Adipocyte (in vitro differentiated cells): ENCODE measurements around the gene PCNT.
A peak's percentile ranks its signal among the peaks of the same experiment; 100 is the strongest.

ENCODE experiments used
- DNase-seq: peaks from one replicate; pipeline ENCODE4 v3.0.0-alpha.2; 2015; ENCODE audit warnings: low read depth
- H3K27me3 ChIP-seq: replicated peaks from 2 replicates; pipeline ENCODE4 v1.7.0; 2013; ENCODE audit warnings: mild to moderate bottlenecking, low read length, moderate library complexity; ENCODE audit not compliant: control insufficient read depth, insufficient read depth
- H3K36me3 ChIP-seq: 2 replicates; pipeline ENCODE4 v1.7.0; 2013; ENCODE audit warnings: low read length, mild to moderate bottlenecking, moderate library complexity; ENCODE audit not compliant: control insufficient read depth, insufficient read depth, severe bottlenecking
- H3K4me1 ChIP-seq: 2 replicates; pipeline ENCODE4 v1.7.0; 2013; ENCODE audit warnings: mild to moderate bottlenecking, low read length, moderate library complexity; ENCODE audit not compliant: control insufficient read depth, insufficient read depth
- H3K4me3 ChIP-seq: 2 replicates; pipeline ENCODE4 v1.7.0; 2013; ENCODE audit warnings: mild to moderate bottlenecking, low read length, moderate library complexity
- H3K9ac ChIP-seq: 2 replicates; pipeline ENCODE4 v1.7.0; 2013; ENCODE audit warnings: mild to moderate bottlenecking, low read length, moderate library complexity
- H3K9me3 ChIP-seq: 2 replicates; pipeline ENCODE4 v1.7.0; 2013; ENCODE audit warnings: mild to moderate bottlenecking, low read length, moderate library complexity; ENCODE audit not compliant: control insufficient read depth

PCNT gene

DNA sequence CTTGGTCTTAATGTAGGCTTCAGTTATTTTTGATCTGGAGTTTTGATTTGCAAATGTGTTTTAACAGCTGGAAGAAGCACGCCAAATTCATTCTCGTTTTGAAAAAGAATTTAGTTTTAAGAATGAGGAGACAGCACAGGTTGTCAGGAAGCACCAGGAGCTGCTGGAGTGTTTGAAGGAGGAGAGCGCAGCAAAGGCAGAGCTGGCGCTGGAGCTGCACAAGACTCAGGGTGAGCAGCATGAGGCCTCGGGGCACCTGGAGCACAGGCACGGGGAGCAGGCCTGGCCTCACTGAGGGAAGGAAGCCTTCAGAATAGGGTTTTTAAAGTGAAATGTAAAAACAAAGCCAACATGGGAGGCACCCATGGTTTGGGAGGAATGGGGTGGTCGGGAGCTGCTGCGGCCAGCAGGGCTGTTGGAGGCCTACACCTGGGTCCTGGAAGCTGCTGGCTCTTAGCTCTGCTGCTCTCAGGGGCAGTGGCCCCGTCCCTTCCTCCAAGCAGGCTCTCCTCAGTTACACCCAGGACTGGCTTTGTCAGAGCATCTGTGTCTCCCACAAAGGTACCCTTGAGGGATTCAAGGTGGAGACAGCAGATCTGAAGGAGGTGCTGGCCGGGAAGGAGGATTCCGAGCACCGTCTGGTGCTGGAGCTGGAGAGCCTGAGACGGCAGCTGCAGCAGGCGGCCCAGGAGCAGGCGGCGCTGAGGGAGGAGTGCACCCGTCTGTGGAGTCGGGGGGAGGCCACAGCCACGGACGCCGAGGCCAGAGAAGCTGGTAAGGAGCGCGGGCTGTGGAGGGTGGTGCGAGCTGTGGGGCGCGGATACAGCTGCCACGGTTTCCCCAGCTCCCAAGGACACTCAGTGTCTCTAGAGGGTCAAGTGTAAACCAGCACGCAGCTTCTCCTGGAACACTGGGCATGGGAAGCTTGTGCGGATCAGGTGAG, 66.9 kb downstream of the PCNT start:
- no peak overlapping the region for H3K9ac ChIP-seq
- H3K4me3 ChIP-seq, result no peak overlapping the region
- peaks cover 36% of the 10 kb centered on the region for H3K36me3 ChIP-seq
- H3K4me1 ChIP-seq, result peaks cover 23% of the 10 kb centered on the region
- no peak for DNase-seq
- H3K9me3 ChIP-seq, result no peaks in the 10 kb centered on the region
- H3K27me3 ChIP-seq, result no peaks in the 10 kb centered on the region

DNA sequence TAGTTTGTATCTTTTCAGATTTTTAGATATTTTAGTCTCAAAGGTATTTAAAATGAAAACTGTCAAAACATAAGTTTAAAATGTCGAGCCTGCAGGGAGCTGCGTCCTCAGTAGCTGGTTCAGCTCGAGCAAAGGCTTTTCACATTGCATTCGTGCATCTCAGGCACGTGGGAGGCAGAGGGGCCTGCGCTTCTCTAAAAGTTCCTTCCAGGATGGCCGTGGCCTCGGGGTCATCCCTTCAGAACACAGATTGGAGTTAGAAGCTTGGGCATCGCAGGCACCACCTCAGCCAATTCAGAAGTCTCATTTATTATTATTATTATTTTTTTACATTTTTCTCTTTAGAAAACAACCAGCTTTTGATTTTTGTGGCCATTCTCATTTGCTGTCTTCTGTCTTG, 67.8 kb downstream of the PCNT start:
- Histone ChIP-seq H3K9ac (no peak overlapping the region), H3K4me3 (no peak overlapping the region), H3K27me3 (no peaks in the 10 kb centered on the region), H3K9me3 (no peaks in the 10 kb centered on the region), H3K4me1 (peaks cover 23% of the 10 kb centered on the region), H3K36me3 (peaks cover 33% of the 10 kb centered on the region)
- no peak for DNase-seq

DNA sequence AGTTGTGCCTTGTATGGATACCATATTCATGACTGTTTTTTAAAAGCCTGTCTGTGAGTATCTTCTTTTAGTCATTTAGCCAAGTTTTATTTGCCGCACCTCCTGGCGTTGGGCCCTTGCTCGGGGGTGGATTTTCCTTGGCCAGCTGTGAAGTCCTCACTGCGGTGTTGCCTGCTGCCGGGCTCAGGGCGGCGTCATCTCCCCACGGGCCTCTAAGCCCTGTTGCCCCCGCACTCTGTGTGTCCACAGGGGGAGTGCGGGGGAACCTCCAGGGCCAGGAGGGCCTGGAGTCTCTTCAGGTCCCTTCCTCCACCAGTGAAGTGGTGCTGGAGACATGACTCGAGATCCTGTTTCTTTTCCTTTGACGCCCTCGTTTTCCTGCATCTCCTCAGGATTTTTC, 69.0 kb downstream of the PCNT start:
- H3K9ac ChIP-seq, result no peak overlapping the region
- no peak for DNase-seq
- peaks cover 23% of the 10 kb centered on the region for H3K4me1 ChIP-seq
- no peaks in the 10 kb centered on the region for H3K27me3 ChIP-seq
- peak overlapping the region; percentile 56 for H3K4me3 ChIP-seq
- H3K9me3 ChIP-seq, result no peaks in the 10 kb centered on the region
- peaks cover 44% of the 10 kb centered on the region for H3K36me3 ChIP-seq

DNA sequence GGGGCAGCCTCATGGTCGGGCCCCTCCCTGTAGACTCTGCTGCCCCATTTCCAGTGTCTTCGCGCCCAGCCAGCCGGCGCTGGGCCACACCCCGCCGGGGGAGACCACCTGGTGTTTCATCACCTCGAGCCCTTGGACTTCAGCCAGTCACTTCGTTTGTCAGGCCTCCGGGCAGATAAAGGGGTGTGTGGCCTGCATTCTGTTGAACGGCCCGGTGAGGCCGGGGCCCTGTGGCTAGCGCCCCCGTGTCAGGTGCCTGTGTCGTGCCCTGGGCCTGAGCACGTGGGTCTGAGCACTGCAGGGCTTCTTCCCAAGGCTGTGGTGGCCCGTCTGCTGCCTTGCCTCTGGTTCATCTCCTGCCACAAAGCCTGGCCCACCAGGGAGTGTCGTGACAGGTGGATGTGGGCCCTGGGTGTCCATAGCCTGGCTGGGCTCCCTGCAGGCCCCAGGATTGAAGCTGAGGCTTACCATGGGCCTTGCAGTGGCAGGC, 69.5 kb downstream of the PCNT start:
- Histone ChIP-seq H3K4me3 (peak overlapping the region; percentile 56), H3K9me3 (no peaks in the 10 kb centered on the region), H3K9ac (no peak overlapping the region), H3K27me3 (no peaks in the 10 kb centered on the region), H3K36me3 (peaks cover 47% of the 10 kb centered on the region), H3K4me1 (peaks cover 23% of the 10 kb centered on the region)
- no peak for DNase-seq

DNA sequence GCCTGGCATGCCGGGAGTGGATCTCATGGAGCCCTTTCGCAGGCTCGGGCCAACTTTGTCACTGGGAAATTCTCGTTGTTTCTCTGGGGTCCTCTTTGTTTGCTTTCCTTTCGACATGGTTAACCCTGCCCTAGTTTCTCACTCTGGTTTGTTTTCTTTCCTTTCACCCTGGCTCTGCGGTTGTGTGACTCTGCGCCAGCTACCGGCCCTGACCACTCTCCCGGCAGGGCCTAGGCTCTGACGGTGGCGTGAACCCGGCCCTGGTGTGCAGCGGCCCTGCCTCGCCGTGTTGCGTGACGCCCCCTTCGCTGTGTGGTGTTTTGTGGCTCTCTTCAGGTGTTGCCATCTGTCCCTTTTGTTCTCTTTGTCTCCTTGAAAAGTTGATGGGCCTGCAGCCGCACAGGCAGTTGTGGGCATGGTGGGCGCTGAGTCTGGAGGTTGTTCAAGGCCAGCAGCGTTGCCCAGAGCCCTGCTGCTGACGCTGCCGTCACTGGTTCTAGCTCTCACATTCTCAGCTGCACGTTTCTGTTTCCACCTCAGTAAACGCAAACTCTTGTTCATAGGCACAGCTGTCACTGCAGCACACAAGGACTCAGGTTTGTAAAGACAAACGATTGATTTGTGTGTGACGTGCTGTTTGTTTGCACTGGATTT, 70.1 kb downstream of the PCNT start:
- H3K4me1 ChIP-seq, result peaks cover 23% of the 10 kb centered on the region
- no peak overlapping the region for H3K9ac ChIP-seq
- H3K9me3 ChIP-seq, result no peaks in the 10 kb centered on the region
- no peak overlapping the region for H3K4me3 ChIP-seq
- H3K27me3 ChIP-seq, result no peaks in the 10 kb centered on the region
- no peak for DNase-seq
- H3K36me3 ChIP-seq, result peaks cover 45% of the 10 kb centered on the region

DNA sequence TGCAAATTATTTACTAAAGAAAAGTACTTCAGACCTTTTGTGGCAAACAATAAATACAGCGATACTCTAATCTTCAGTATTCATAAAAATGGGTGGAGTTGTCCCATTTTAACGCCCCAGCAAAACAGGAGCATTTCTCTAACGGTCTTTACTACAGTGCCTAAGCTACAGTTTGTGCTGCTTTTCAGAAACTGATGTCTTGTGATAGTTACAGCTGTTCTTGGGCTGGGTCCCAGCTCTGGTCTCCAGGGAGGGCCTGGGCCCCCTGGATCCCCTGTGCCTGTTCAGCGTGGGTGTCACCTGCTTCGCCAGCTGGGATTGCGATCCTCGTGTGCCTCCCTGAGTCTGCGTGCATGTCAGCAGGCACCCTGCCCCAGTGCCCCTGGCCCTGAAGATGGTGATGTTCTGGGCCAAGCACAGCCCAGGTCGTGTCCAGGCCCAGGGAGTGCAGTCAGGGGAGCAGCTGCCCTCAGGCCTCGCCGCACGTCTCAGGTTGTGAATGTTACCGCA, 70.7 kb downstream of the PCNT start:
- no peak for DNase-seq
- peaks cover 51% of the 10 kb centered on the region for H3K36me3 ChIP-seq
- H3K27me3 ChIP-seq, result no peaks in the 10 kb centered on the region
- H3K9ac ChIP-seq, result no peak overlapping the region
- H3K4me3 ChIP-seq, result no peak overlapping the region
- no peaks in the 10 kb centered on the region for H3K9me3 ChIP-seq
- peaks cover 23% of the 10 kb centered on the region for H3K4me1 ChIP-seq

DNA sequence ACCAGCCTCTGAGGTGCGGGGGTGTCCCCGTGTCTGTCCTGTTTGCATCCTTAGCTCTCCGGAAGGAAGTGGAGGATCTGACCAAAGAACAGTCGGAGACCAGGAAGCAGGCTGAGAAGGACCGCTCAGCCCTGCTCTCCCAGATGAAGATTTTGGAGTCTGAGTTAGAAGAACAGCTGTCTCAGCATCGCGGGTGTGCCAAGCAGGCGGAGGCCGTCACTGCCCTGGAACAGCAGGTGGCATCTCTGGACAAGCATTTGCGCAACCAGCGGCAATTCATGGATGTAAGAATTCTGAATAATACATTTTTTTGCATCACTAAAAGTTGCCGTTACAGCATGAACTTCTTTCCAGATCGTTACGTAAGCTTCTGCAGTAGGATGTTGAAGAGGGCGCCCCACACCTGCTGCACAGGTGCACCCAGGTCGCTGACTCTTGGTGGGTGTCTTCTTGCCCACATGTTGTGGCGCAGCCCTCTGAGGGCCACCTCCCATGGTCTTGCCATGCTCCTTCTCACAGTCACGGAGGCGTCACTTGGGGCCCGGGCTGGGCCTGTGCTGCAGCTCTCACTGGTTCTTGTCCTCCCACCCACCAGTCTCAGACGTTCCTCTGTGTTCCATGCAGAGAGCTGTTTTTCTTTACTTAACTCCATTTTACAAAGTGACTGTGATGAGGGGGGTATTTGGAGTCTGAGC, 73.4 kb downstream of the PCNT start:
- no peak for DNase-seq
- H3K4me3 ChIP-seq, result no peak overlapping the region
- H3K27me3 ChIP-seq, result no peaks in the 10 kb centered on the region
- no peak overlapping the region for H3K9ac ChIP-seq
- peaks cover 23% of the 10 kb centered on the region for H3K4me1 ChIP-seq
- no peaks in the 10 kb centered on the region for H3K9me3 ChIP-seq
- H3K36me3 ChIP-seq, result peaks cover 63% of the 10 kb centered on the region

DNA sequence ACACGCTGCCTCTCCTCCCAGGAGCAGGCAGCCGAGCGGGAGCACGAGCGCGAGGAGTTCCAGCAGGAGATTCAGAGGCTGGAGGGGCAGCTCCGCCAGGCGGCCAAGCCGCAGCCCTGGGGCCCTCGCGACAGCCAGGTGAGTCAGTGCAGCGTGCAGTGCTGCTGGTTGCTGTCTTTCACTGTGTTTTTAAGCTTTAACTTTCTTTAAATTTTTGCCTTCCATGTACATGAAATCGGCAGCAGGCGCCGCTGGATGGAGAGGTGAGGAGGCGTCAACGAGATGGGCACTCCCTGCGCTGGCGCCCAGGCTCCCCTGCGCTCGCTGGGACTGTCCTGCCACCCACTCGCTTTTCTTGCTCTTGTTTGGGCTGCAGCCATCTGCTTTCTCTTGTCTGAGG, 74.0 kb downstream of the PCNT start:
- H3K4me1 ChIP-seq, result peaks cover 16% of the 10 kb centered on the region
- H3K36me3 ChIP-seq, result peaks cover 70% of the 10 kb centered on the region
- no peaks in the 10 kb centered on the region for H3K9me3 ChIP-seq
- H3K9ac ChIP-seq, result no peak overlapping the region
- no peak overlapping the region for H3K4me3 ChIP-seq
- no peaks in the 10 kb centered on the region for H3K27me3 ChIP-seq
- no peak for DNase-seq

DNA sequence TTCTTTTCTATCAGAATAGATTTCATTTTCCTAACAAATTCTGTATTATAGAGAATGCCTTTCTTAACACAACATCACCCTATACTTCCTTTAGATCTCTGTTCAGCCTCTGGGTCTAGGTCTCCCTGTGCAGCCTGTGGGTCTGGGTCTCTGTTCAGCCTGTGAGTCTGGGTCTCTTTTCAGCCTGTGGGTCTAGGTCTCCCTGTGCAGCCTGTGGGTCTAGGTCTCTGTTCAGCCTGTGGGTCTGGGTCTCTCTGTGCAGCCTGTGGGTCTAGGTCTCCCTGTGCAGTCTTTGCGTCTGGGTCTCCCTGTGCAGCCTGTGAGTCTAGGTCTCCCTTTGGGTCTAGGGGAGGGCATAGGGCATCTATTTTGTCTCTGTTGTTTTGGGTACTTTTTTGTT, 75.2 kb downstream of the PCNT start:
- H3K9me3 ChIP-seq, result no peaks in the 10 kb centered on the region
- H3K4me3 ChIP-seq, result no peak overlapping the region
- H3K9ac ChIP-seq, result no peak overlapping the region
- DNase-seq, result no peak
- H3K4me1 ChIP-seq, result peaks cover 7% of the 10 kb centered on the region
- peaks cover 76% of the 10 kb centered on the region for H3K36me3 ChIP-seq
- H3K27me3 ChIP-seq, result no peaks in the 10 kb centered on the region

DNA sequence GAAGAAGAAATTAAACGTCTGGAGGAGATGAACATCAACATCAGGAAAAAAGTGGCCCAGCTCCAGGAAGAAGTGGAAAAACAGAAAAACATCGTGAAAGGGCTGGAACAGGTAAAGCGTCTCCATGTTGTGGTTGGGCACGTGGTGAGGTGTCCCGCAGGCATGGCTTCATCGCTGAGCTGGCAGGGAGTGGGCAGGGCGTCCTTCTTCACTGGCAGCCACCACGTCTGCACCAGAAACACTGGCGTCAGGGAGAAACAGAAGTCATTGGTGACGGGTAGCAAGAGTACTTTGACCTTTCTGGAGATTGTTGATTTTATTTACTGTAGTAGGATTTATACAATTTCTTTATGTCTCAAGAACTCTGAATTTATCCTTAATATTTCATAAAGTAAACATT, 75.7 kb downstream of the PCNT start:
- Histone ChIP-seq H3K27me3 (no peaks in the 10 kb centered on the region), H3K4me1 (peaks cover 1% of the 10 kb centered on the region), H3K9me3 (no peaks in the 10 kb centered on the region), H3K9ac (no peak overlapping the region), H3K4me3 (no peak overlapping the region), H3K36me3 (peaks cover 75% of the 10 kb centered on the region)
- DNase-seq, result no peak
